NCI-H2171 (cell line): Measurements from ENCODE around the gene NYAP2.
A peak's percentile ranks its signal among the peaks of the same experiment; 100 is the strongest.

Experiments used
- DNase-seq: peaks from one replicate; lab custom pipeline; 2025; lab: John Stamatoyannopoulos, UW

The NYAP2 gene

GRCh38 chr2:225620227-225620626, 220.7 kb downstream of the NYAP2 start:
- DNase-seq = no peak

DNA sequence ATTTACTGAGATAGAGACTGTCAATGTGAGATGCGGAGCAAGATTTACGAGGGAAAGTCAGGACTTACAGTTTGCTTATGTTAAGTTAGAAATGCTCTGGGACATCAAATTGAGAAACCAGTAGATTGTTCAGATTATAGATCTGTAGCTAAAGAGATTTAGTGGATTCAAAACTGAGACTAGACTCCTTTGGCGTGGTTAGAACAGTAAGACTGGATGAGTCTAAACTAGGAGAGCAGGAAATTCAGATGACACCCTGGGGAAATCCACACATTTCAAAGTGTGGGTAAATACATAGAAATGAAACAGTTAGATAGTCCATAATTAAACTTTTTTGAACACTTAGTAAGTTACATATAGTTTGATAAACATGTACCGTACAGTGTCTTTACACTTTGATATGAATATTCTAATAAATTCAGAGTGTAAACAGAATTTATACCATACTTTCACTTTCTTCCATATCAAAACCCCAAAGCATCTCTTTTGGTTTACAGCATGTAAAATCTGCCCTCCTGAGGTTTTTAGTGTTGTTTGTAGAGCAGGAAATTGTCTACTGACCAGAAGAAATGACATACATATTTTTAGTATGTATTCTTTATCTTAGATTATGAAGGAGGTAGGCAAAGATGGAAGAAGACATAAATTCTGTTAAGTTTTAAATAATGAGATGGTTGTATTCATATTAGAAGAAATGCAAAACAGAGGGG, 231.5 kb downstream of the NYAP2 start:
- no peak for DNase-seq

DNA sequence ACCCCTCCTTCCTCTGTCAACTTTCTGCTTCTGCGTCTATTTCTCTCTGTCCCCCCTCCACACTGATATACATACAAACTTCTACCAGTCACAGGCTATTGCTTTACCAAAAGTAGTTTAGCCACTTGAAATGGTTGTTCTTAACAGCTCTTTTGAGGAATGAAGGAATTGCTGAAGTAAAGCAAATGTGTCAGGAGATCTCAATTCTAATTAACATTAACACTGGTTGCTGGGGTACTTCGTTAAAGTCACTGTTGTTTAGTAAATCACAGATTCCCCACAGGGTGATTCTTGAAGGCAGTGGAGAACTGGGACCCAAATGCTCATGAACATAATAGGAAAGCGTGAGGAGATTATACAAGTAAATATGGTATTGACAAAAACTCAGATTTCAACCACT, 232.8 kb downstream of the NYAP2 start:
- DNase-seq = no peak

DNA sequence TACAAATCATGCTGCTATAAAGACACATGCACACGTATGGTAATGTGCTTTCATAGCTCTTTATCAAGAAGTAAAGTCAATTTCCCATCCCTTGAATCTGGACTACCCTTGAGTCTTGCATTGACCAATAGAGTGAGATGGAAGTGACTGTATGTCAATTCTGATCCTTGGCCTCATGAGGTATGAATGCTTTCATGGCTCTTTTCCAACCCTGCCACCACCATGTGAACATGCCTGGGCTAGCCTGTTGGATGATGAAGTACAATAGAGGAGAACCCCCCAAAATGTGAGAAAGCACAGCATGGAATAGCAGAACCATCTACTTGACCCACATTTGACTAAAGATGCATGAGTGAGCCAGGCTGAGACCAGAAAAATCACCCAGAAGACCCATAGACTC, 237.0 kb downstream of the NYAP2 start:
- no peak for DNase-seq

DNA sequence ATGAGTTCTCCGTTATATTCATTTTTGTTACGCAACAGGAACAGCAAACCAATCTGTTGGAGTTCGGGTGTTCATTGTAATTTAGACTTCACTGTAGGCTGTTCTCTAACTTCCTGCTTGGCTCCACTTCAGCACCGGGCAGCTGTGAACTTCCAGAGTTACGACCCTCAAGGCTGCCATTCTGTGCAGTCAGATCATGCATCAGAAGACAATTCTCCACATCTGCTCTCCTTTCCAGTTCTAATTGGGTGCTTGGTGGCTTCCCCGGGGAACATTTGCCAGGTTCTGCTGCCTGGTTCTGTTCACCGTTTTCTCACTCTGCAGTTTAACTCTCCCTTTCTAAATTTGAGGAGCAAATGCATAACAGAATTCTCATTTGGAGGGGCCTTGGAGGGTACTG, 237.7 kb downstream of the NYAP2 start:
- DNase-seq = no peak

GRCh38 chr2:225640550-225640949, 241.0 kb downstream of the NYAP2 start:
- DNase-seq = no peak

DNA sequence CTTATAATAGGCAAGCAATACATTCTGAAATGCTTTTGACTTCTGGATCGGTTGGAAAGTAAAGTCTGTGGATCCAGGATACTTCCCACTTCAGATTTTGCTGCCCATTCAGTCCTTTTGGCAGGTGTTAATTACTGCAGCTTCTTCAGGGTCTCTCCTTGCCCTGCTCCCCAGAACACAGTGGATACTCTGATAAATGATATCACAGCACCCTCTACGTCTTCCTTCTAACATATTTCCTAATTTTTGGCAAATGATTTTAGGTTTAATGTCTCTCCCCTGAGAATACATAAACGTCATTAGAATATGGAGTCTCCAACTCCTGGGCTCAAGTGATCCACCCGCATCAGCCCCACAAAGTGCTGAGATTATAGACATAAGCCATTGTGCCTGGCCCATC, 249.8 kb downstream of the NYAP2 start:
- DNase-seq = no peak

- no peak for DNase-seq
Observed at GRCh38 chr2:225650041-225650440, 250.5 kb downstream of the NYAP2 start.

DNA sequence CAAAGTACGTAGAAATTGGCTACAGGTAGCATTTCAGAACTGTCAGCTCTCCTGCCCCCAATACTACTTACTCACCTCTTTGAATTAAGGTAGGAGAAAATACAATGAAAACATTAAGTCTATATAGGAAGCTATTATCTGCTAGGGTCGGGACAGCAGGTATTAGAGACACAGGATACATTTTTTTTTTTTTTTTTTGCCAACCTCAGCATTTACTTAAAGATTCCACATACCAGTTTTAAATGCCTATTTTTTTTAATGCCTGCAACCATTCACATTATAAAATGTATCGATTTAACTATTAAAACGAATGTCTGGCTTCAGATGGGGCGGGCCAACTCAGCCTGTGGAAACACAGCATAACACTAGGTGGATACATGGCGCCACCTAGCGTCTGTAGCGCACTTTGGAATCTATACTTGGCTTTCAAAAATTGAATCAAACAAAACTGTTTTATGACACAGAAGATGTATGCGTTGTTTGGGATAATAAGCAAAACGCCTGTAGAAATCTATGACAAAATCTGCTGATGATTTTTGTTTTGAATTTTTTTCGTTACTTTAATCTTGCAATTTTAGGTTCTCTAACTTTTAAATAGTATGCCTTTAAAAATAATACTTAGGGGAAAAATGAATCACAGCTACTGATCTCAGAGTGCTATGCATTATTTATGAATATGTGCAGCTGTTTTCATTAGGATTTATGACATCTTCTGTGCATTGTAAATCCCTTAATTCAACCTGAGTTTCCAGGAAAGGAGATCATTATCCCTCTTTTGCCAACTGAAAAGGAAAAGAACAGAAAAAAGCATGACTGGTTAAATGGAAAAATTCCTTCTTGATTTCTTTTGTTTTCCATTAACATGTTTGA, 261.0 kb downstream of the NYAP2 start:
- DNase-seq = peak; percentile 11

- no peak for DNase-seq
Observed at GRCh38 chr2:225662101-225662500, 262.6 kb downstream of the NYAP2 start.

- no peak for DNase-seq
Observed at GRCh38 chr2:225667445-225667844, 267.9 kb downstream of the NYAP2 start.

GRCh38 chr2:225668606-225669266, 269.2 kb downstream of the NYAP2 start:
- peak; percentile 2 for DNase-seq

- DNase-seq = peak; percentile 3
Observed at GRCh38 chr2:225670111-225670974, 270.8 kb downstream of the NYAP2 start.

- DNase-seq = no peak
Observed at GRCh38 chr2:225678792-225679191, 279.3 kb downstream of the NYAP2 start.

DNA sequence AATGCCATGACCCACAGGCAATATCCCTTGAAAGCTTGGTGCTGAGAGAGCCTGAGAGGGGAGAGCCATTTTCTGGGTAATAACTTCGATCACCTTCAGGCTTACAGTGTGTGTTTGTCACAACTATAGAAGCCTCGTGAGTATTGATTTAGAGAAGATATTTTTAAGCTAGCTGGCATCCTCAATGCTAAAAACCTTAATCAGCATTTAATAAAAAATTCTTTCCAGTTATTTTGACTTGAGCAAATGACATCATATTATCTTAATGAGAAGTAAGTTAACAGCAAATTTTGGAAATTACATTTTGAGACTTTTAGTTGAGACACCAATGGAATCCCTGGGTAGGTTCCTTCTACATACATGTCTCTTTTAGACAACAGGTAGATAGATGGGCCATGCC, 283.7 kb downstream of the NYAP2 start:
- DNase-seq = no peak

- DNase-seq = no peak
Observed at GRCh38 chr2:225690153-225690552, 290.6 kb downstream of the NYAP2 start.

DNA sequence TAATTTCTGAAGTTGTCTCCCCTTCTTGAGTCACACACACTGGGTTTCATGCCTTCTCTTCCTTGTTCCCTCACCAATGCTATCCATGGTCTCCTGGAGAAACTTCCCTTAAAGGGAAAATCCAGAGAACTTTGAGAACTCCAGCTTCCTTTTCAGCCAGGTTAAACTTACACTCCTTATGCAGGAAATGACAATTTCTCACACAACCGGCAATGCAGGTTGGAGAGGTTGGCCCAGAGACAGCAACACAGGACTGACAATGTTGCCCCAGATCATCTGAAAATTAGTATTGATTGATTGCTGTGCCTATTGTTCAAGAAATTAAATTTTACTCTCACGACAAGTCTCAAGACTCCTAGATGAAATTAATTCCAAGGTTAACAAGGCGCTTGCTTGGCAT, 292.2 kb downstream of the NYAP2 start:
- DNase-seq = no peak

- DNase-seq = no peak
Observed at GRCh38 chr2:225693259-225693658, 293.7 kb downstream of the NYAP2 start.

DNA sequence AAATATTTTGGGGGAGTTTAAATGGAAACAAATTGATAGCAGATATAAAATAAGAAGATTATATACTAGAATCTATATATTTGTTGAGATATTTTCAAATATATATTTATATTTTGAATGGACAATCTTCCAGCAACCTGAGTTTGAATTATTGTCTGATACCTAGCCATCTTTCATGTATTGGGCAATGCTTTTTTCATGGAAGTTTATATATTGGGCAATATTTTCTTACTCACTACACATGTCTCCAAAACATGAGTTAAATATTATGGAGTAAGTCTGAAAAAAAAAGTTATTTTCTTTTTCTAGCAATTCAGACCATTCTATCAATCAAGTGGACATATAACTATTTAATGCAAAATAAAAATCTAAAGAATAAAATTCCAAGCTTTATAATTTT, 295.2 kb downstream of the NYAP2 start:
- no peak for DNase-seq

DNA sequence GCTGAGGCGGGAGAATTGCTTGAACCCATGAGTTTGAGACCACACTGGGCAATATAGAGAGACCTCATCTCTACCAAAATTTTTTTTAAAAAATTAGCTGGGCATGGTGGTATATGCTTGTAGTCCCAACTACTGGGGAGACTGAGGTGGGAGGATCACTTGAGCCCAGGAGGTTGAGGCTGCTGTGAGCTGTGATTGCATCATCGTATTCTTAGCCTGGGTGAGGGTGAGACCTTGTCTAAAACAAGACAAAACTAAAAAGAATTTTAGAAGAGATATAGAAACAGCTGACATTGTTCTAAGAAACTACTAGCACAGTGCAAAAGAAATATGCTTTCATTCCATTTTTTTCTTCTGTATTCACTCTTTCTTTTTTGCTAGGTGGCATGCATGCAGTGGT, 298.4 kb downstream of the NYAP2 start:
- no peak for DNase-seq
